Liver (tissue), 3 donors: ENCODE measurements around the gene TMCC2.

ENCODE experiments used
- CTCF ChIP-seq: fragments of 150-350 bp; IDR thresholded peaks from 2 replicates; pipeline ENCODE4 v1.5.1; 2017; ENCODE audit warnings: improper control_type of control experiment, low read depth, low read length; ENCODE audit not compliant: missing input control
- TAF1 ChIP-seq: conservative IDR thresholded peaks from 2 replicates; pipeline ENCODE4 v1.6.1; 2016; ENCODE audit warnings: antibody characterized with exemption, mild to moderate bottlenecking
- TF ChIP-seq, protein P1 (sequence below): IDR thresholded peaks from 2 replicates; pipeline ENCODE4 v1.6.1; 2016; ENCODE audit warnings: antibody characterized with exemption
- donor health status: healthy.
- donor health status: healthy.

DNA sequence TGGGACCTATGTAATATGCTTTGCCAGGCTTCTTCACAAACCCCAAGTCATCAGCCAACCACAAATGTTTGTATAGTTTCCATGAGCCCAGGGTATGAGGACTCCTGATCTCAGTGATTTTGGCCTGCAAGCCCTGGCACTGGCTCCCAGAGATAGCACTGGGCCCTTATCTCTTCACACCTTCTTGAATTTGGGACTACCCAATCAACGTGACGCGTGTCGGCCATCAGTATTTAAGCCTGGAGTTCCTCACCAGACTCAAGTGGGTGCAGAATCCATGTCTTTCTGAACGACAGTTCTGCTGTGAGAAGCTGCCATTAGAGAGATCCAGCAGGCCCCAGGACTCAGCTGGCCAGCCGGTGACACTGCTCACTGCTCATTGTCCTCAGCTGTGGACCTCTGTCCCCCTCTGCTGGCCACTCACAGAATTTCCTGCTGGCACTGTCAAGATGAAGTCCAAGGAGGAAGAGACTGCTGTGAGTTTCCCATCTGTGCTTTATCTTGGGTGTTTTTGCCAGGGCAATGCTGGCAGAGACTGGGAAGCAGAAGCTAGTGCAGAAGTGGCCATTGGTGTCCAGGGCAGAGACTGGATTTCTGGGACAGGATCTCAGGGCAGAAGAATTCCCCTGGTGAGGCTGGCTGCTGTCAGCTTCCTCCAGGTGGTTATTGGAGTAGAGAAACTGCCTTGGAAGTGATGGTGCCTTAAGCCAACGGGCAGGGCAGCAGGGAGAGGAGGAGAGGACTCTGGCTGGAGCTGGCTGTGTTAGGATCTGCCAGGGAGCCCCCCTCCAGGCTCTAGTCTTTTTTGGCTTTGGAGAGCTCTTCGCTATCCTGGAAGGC is 28.4 kb downstream of the TMCC2 start:
- TF ChIP-seq CTCF (peak; percentile 100), TAF1 (no peak)
- TF ChIP-seq, protein P1, sequence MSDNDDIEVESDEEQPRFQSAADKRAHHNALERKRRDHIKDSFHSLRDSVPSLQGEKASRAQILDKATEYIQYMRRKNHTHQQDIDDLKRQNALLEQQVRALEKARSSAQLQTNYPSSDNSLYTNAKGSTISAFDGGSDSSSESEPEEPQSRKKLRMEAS: no peak
